SK-N-SH (cell line): ENCODE data around the gene RAB39A. TPM values are rescaled to one million over a fixed set of nuclear protein-coding genes. Genes with fewer than 3 reads are reported as not detected.
A peak's percentile ranks its signal among the peaks of the same experiment; 100 is the strongest.

Experiments
- CTCF ChIA-PET: fragments of 300-600, 350-600 bp; formaldehyde crosslinking; extraction: SDS; loops from one replicate; lab custom pipeline; 2021; lab: Yijun Ruan, JAX
- POLR2A ChIA-PET: fragments of 350-600 bp; sonication (Branson Sonifier 250); formaldehyde crosslinking; extraction: SDS; loops from one replicate; lab custom pipeline; 2020; ENCODE audit warnings: antibody characterized with exemption, inconsistent platforms; lab: Yijun Ruan, JAX
- DNase-seq: peaks from one replicate; pipeline ENCODE4 v3.0.0; 2012
- H2AFZ ChIP-seq: fragments of 200-600 bp; sonication (generic); 2 replicates; pipeline ENCODE4 v1.8.1; 2016; ENCODE audit warnings: antibody characterized with exemption, mild to moderate bottlenecking, low read depth
- H3F3A ChIP-seq: fragments of 200-600 bp; sonication (generic); replicated peaks from 2 replicates; pipeline ENCODE3; 2016; ENCODE audit warnings: antibody characterized with exemption, mild to moderate bottlenecking; ENCODE audit not compliant: insufficient read depth
- H3K27ac ChIP-seq, 2 experiments: fragments of 200-500 bp in 1 of 2; fragments of 200-600 bp in 1 of 2; sonication (Bioruptor generic) in 1 of 2; sonication (generic), shearing (Covaris generic) in 1 of 2; 2 replicates each; pipeline versions ENCODE4 v1.5.1 to v1.6.1; 2014 to 2016; ENCODE audit warnings: low read depth in 2 of 2, inconsistent platforms in 1 of 2, low read length in 1 of 2, mild to moderate bottlenecking in 1 of 2, mixed read lengths in 1 of 2
- H3K27me3 ChIP-seq: fragments of 200-600 bp; sonication (generic), shearing (Covaris generic); 2 replicates; pipeline ENCODE4 v1.6.1; 2016; ENCODE audit warnings: mixed run types; ENCODE audit not compliant: insufficient read depth
- H3K36me3 ChIP-seq, 2 experiments: fragments of 200-500 bp in 1 of 2; fragments of 200-600 bp in 1 of 2; sonication (Bioruptor generic) in 1 of 2; sonication (generic) in 1 of 2; replicated peaks in 1 of 2; 2 replicates each; pipeline versions ENCODE3 to v1.5.1; 2014 to 2016; ENCODE audit warnings: low read length in 1 of 2, mild to moderate bottlenecking in 1 of 2; ENCODE audit not compliant: insufficient read depth in 2 of 2, control insufficient read depth in 1 of 2
- H3K4me1 ChIP-seq, 2 experiments: fragments of 200-500 bp in 1 of 2; fragments of 200-600 bp in 1 of 2; sonication (Bioruptor generic) in 1 of 2; sonication (generic), shearing (Covaris generic) in 1 of 2; 2 replicates each; pipeline versions ENCODE4 v1.5.1 to v1.6.1; 2014 to 2016; ENCODE audit warnings: low read depth in 1 of 2, low read length in 1 of 2, mixed run types in 1 of 2; ENCODE audit not compliant: insufficient read depth in 2 of 2, control insufficient read depth in 1 of 2
- H3K4me2 ChIP-seq: fragments of 200-600 bp; sonication (generic), shearing (Covaris generic); 2 replicates; pipeline ENCODE4 v1.6.1; 2017; ENCODE audit warnings: mixed run types
- H3K4me3 ChIP-seq, 2 experiments: fragments of 200-500 bp in 1 of 2; fragments of 200-600 bp in 1 of 2; sonication (Bioruptor generic) in 1 of 2; sonication (generic), shearing (Covaris generic) in 1 of 2; 2 replicates each; pipeline versions ENCODE4 v1.5.1 to v1.8.1; 2014 to 2016; ENCODE audit warnings: low read depth in 2 of 2, inconsistent platforms in 1 of 2, low read length in 1 of 2, mild to moderate bottlenecking in 1 of 2, mixed read lengths in 1 of 2, moderate library complexity in 1 of 2
- H3K79me2 ChIP-seq: fragments of 200-600 bp; sonication (generic); 2 replicates; pipeline ENCODE4 v1.8.1; 2017; ENCODE audit warnings: mild to moderate bottlenecking; ENCODE audit not compliant: insufficient read depth
- H3K9ac ChIP-seq: fragments of 200-600 bp; sonication (generic); 2 replicates; pipeline ENCODE4 v1.6.1; 2017; ENCODE audit warnings: mixed run types
- H3K9me2 ChIP-seq: fragments of 200-600 bp; sonication (generic); 2 replicates; pipeline ENCODE4 v1.6.1; 2017; ENCODE audit warnings: mixed run types
- H3K9me3 ChIP-seq: fragments of 200-600 bp; sonication (generic); 2 replicates; pipeline ENCODE4 v1.6.1; 2017; ENCODE audit warnings: mixed run types, mild to moderate bottlenecking, moderate library complexity
- H4K20me1 ChIP-seq: fragments of 200-600 bp; sonication (generic); 2 replicates; pipeline ENCODE4 v1.6.1; 2017; ENCODE audit warnings: mild to moderate bottlenecking, mixed run types; ENCODE audit not compliant: insufficient read depth
- CHD2 ChIP-seq: fragments of 150-350 bp; IDR thresholded peaks from 2 replicates; pipeline ENCODE4 v1.6.1; 2018; ENCODE audit warnings: low read length; ENCODE audit not compliant: partially characterized antibody
- ELF1 ChIP-seq: IDR thresholded peaks from 2 replicates; pipeline ENCODE4 v1.4.0; 2012
- EZH2phosphoT487 ChIP-seq: fragments of 200-600 bp; sonication (generic); IDR thresholded peaks from 2 replicates; pipeline ENCODE4 v1.6.1; 2017; ENCODE audit warnings: low read depth, mixed run types, mild to moderate bottlenecking, antibody characterized with exemption, moderate library complexity, borderline replicate concordance
- JUND ChIP-seq: IDR thresholded peaks from 2 replicates; pipeline ENCODE4 v1.4.0; 2012
- MAX ChIP-seq: IDR thresholded peaks from 2 replicates; pipeline ENCODE4 v1.4.0; 2012; ENCODE audit warnings: low read depth
- NRF1 ChIP-seq: IDR thresholded peaks from 2 replicates; pipeline ENCODE4 v1.6.1; 2012; ENCODE audit warnings: low read depth, mild to moderate bottlenecking, low read length
- RAD21 ChIP-seq: IDR thresholded peaks from 2 replicates; pipeline ENCODE4 v1.6.1; 2012; ENCODE audit warnings: mild to moderate bottlenecking, low read length
- RFX5 ChIP-seq: IDR thresholded peaks from 2 replicates; pipeline ENCODE4 v1.6.1; 2012; ENCODE audit warnings: mild to moderate bottlenecking, improper control_type of control experiment, low read length
- RXRA ChIP-seq: IDR thresholded peaks from 2 replicates; pipeline ENCODE4 v1.4.0; 2012; ENCODE audit warnings: low read depth, mild to moderate bottlenecking, borderline replicate concordance
- SMC3 ChIP-seq: IDR thresholded peaks from 2 replicates; pipeline ENCODE4 v1.6.1; 2012; ENCODE audit warnings: low read depth, low read length, improper control_type of control experiment
- TAF1 ChIP-seq: IDR thresholded peaks from 2 replicates; pipeline ENCODE4 v1.6.1; 2012; ENCODE audit warnings: low read depth, mild to moderate bottlenecking, low read length, moderate library complexity, borderline replicate concordance
- USF1 ChIP-seq: IDR thresholded peaks from 2 replicates; pipeline ENCODE4 v1.4.0; 2012; ENCODE audit warnings: low read depth, borderline replicate concordance
- YY1 ChIP-seq: IDR thresholded peaks from 2 replicates; pipeline ENCODE4 v1.4.0; 2012; ENCODE audit warnings: low read depth, mild to moderate bottlenecking
- ZBTB33 ChIP-seq: IDR thresholded peaks from 2 replicates; pipeline ENCODE4 v1.4.0; 2012; ENCODE audit warnings: low read depth, borderline replicate concordance
- WGBS: methylation state at CpG from one replicate; pipeline ENCODE4 v1.1.6; 2017; ENCODE audit warnings: low lambda C conversion rate; 5-methylcytosine and 5-hydroxymethylcytosine counted together
- polyA plus RNA-seq, 3 experiments: library from polyadenylated mRNA; depleted of rRNA; stranded (reverse); fragments of >200 nt; gene quantifications; 2 replicates each; pipeline ENCODE4 v1.2.3, GENCODE V29; 2012
- TF ChIP-seq, protein P1 (sequence below): fragments of 200-600 bp; sonication (generic); IDR thresholded peaks from 2 replicates; pipeline ENCODE4 v1.6.1; 2017; ENCODE audit warnings: antibody characterized with exemption, mild to moderate bottlenecking, moderate library complexity

The RAB39A gene
- polyA plus RNA-seq, 1 of the 3 experiments (the other 2 are of a cell fraction): 0.18 TPM

DNA sequence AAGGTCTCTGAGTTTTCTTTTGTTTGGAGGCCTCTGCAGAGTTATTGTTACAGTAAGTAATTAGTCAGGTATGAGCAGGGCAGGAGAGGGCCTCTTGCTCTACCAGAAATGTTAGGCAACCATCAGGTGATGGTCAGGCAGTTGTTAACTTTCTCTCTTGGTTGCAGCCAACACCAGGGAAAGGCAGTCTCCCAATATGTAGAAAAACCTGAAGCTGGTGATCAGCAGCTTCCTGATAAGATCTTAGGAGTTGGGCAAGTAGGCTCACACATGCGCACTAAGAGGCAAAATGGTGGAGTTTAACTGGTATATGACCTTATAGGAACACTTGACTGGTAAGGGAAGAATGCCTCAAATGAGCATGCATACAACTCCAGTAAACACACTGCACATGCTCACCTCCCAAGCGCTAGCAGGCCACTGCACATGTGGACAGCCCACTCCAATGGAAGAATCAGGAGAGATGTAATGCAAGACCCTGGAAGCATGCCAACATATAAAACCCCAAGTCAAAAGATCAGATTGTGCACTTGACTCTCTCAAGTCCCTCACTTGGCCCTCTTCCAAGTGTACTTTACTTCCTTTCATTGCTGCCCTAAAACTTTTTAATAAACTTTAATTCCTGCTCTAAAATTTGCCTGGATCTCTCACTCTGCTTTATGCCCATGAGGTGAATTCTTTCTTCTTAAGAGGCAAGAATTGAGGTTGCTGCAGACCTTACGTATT, 46.0 kb upstream of the RAB39A start:
- Histone ChIP-seq H3K4me3 (no peak overlapping the region), H3K4me2 (no peak overlapping the region)
- POLR2A ChIA-PET: no interaction called here

GRCh38 chr11:107898270-107898669, 30.0 kb upstream of the RAB39A start:
- H3K27ac ChIP-seq: no peak overlapping the region
- no peaks in the 10 kb centered on the region for H3K4me1 ChIP-seq
- TF ChIP-seq EZH2phosphoT487 (no peak), RAD21 (peak; percentile 77), ELF1 (no peak), ZBTB33 (no peak), SMC3 (peak; percentile 52)
- TF ChIP-seq, protein P1, sequence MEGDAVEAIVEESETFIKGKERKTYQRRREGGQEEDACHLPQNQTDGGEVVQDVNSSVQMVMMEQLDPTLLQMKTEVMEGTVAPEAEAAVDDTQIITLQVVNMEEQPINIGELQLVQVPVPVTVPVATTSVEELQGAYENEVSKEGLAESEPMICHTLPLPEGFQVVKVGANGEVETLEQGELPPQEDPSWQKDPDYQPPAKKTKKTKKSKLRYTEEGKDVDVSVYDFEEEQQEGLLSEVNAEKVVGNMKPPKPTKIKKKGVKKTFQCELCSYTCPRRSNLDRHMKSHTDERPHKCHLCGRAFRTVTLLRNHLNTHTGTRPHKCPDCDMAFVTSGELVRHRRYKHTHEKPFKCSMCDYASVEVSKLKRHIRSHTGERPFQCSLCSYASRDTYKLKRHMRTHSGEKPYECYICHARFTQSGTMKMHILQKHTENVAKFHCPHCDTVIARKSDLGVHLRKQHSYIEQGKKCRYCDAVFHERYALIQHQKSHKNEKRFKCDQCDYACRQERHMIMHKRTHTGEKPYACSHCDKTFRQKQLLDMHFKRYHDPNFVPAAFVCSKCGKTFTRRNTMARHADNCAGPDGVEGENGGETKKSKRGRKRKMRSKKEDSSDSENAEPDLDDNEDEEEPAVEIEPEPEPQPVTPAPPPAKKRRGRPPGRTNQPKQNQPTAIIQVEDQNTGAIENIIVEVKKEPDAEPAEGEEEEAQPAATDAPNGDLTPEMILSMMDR: peak; percentile 63
- no peak overlapping the region for H2AFZ ChIP-seq
- H3K36me3 ChIP-seq: no peaks in the 10 kb centered on the region
- peak; percentile 43 for DNase-seq
- no peak overlapping the region for H3K4me3 ChIP-seq
- H3K79me2 ChIP-seq: no peaks in the 10 kb centered on the region
- no peaks in the 10 kb centered on the region for H3K9me3 ChIP-seq
- no peaks in the 10 kb centered on the region; the same call in 1 of the 2 replicates for H3K27me3 ChIP-seq
- H3K9me2 ChIP-seq: no peaks in the 10 kb centered on the region
- WGBS: 7% methylated on average over 1 of the region's 1 CpG
- POLR2A ChIA-PET: no interaction called here
- H3K4me2 ChIP-seq: no peak overlapping the region
- no peaks in the 10 kb centered on the region for H3F3A ChIP-seq
- H3K9ac ChIP-seq: no peak overlapping the region
- no peaks in the 10 kb centered on the region for H4K20me1 ChIP-seq
- CTCF ChIA-PET: interaction anchor here (0.8 to 1.7 kb wide), 7 partner anchors 39 to 325 kb away, joined by 3 to 10 read pairs (median 4); partner anchors contain the start of gene SLC35F2

More for the DNA sequence above, 46.0 kb upstream of the RAB39A start:
- H3K36me3 ChIP-seq: no peaks in the 10 kb centered on the region
- H4K20me1 ChIP-seq: no peaks in the 10 kb centered on the region
- no peak overlapping the region for H2AFZ ChIP-seq
- H3K9me3 ChIP-seq: no peaks in the 10 kb centered on the region
- no peaks in the 10 kb centered on the region for H3K9me2 ChIP-seq
- no peak for DNase-seq
- H3K27me3 ChIP-seq: no peaks in the 10 kb centered on the region
- no peaks in the 10 kb centered on the region for H3K79me2 ChIP-seq
- no peak overlapping the region for H3K9ac ChIP-seq
- H3F3A ChIP-seq: no peaks in the 10 kb centered on the region
- no peaks in the 10 kb centered on the region for H3K4me1 ChIP-seq
- no peak for TF ChIP-seq YY1
- TF ChIP-seq NRF1: no peak
- no peak for TF ChIP-seq JUND
- no peak for TF ChIP-seq USF1
- TF ChIP-seq ELF1: no peak
- no peak for TF ChIP-seq MAX
- TF ChIP-seq CHD2: no peak
- TF ChIP-seq EZH2phosphoT487: no peak
- TF ChIP-seq RXRA: no peak
- TF ChIP-seq TAF1: no peak
- no peak for TF ChIP-seq RFX5
- TF ChIP-seq, all 33 proteins: peak for 0
- H3K27ac ChIP-seq: no peak overlapping the region
- 92% methylated on average over 3 of the region's 3 CpGs for WGBS
- CTCF ChIA-PET: no interaction called here
